Globus pallidus (tissue), 1 donor: ENCODE data around the gene TANC1.

Source experiments
- DNase-seq: peaks from one replicate; pipeline ENCODE4 v3.0.0-alpha.2; 2015; ENCODE audit warnings: low spot score

Gene TANC1

GRCh38 chr2:159196393-159196925, 228.0 kb downstream of the TANC1 start:
- DNase-seq: no peak

GRCh38 chr2:159199236-159199635, 230.8 kb downstream of the TANC1 start:
- DNase-seq: no peak

- no peak for DNase-seq
These were observed 231.5 kb downstream of the TANC1 start for GRCh38 chr2:159199761-159200465.

GRCh38 chr2:159200498-159200897, 232.1 kb downstream of the TANC1 start:
- DNase-seq: no peak

- DNase-seq: no peak
These were observed 233.1 kb downstream of the TANC1 start for GRCh38 chr2:159201360-159202063.

GRCh38 chr2:159202568-159203071, 234.2 kb downstream of the TANC1 start:
- peak; percentile 77 for DNase-seq

- no peak for DNase-seq
These were observed 236.1 kb downstream of the TANC1 start for GRCh38 chr2:159204381-159205144.

GRCh38 chr2:159206736-159207380, 238.4 kb downstream of the TANC1 start:
- DNase-seq: no peak

GRCh38 chr2:159208438-159208837, 240.0 kb downstream of the TANC1 start:
- no peak for DNase-seq

GRCh38 chr2:159209341-159210306, 241.2 kb downstream of the TANC1 start:
- DNase-seq: no peak

- DNase-seq: no peak
These were observed 243.3 kb downstream of the TANC1 start for GRCh38 chr2:159211447-159212396.

GRCh38 chr2:159213296-159213695, 244.9 kb downstream of the TANC1 start:
- no peak for DNase-seq

GRCh38 chr2:159214325-159214865, 246.0 kb downstream of the TANC1 start:
- no peak for DNase-seq

- no peak for DNase-seq
These were observed 246.7 kb downstream of the TANC1 start for GRCh38 chr2:159215116-159215515.

- no peak for DNase-seq
These were observed 249.2 kb downstream of the TANC1 start for GRCh38 chr2:159217676-159218075.

GRCh38 chr2:159218389-159218788, 249.9 kb downstream of the TANC1 start:
- no peak for DNase-seq

GRCh38 chr2:159219394-159219998, 251.1 kb downstream of the TANC1 start:
- DNase-seq: no peak

GRCh38 chr2:159224061-159224813, 255.8 kb downstream of the TANC1 start:
- DNase-seq: no peak
